ENCODE measurements around the gene LYRM4. TPM values are rescaled to one million over a fixed set of nuclear protein-coding genes. Genes with fewer than 3 reads are reported as not detected.

LYRM4 gene
- total and polyA plus RNA-seq, 9 of the 15 experiments (the other 6 are each of a cell fraction or from before 2014, with no cell fraction given) = 24.2 to 69.4 (median 41.8) TPM

DNA sequence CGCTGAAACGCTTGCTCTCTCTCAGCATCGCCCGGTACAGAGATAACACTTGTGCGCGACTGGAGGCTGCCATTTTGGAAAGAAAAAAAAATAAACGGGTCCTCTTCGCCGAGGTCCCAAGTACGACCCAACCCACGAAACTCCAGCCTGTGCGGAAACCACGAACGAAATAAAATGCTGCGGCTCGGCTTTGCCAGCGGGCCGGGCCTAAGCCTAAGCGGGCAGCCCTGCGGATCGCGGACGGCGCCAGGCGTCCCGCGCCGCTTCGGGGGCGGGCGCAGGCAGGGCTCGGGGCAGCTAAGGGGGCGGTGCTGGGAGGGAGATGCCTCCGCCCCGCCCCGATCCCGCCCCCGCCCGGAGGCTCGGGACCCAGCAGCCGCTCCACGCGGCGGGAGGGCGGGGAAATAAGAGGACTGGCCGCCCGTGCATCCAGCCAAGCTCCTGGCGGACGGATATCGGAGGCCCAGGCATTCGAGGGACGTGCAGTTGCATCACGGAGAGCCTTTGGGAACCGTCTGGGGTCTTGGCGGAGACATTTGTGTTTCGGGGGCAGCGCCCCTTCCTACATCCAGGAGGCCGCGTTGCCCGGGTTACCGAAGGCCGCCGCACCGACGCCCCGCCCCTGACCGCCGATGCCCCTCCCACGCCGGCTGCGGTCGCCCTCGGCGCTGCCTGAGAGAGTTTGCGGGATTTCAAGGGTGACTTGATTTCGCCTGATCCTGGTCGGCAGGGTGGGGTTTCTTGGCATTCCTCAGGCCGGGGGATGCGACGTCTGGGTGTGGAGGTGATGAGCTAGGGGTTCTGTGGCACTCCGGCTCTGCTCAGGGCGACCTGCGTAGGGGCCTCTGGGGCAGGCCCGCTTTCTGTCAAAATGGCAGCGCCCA, at the start of gene LYRM4, which contains the start of gene FARS2 (continued):
- TF ChIP-seq ZNF253 (CRISPR knock-in tag; conservative IDR thresholded peaks at IDR 0.05) = no peak
- TF ChIP-seq SIN3B (IDR thresholded peaks at IDR 0.05; ENCODE audit: low read depth) = peak; percentile 73; the same call in 1 of the 2 replicates
- no peak for TF ChIP-seq BRF1 (IDR thresholded peaks at IDR 0.05; ENCODE audit: borderline replicate concordance, extremely low read depth, insufficient read length)
- TF ChIP-seq ZFPM2 (CRISPR knock-in tag; IDR thresholded peaks at IDR 0.05) = no peak
- 0 out of 2 replicates have a peak, but pooled peaks have one; percentile 60 for TF ChIP-seq FOXO4 (CRISPR knock-in tag; IDR thresholded peaks at IDR 0.05)
- TF ChIP-seq, protein P1, sequence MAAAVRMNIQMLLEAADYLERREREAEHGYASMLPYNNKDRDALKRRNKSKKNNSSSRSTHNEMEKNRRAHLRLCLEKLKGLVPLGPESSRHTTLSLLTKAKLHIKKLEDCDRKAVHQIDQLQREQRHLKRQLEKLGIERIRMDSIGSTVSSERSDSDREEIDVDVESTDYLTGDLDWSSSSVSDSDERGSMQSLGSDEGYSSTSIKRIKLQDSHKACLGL (CRISPR knock-in tag; IDR thresholded peaks at IDR 0.05; ENCODE audit: borderline replicate concordance, poor library complexity, severe bottlenecking) = peak; percentile 95
- no peak for TF ChIP-seq RAD21 (CRISPR knock-in tag; conservative IDR thresholded peaks at IDR 0.05 in 1 of 2, IDR thresholded peaks at IDR 0.05 in 1 of 2)
- TF ChIP-seq, protein P2, sequence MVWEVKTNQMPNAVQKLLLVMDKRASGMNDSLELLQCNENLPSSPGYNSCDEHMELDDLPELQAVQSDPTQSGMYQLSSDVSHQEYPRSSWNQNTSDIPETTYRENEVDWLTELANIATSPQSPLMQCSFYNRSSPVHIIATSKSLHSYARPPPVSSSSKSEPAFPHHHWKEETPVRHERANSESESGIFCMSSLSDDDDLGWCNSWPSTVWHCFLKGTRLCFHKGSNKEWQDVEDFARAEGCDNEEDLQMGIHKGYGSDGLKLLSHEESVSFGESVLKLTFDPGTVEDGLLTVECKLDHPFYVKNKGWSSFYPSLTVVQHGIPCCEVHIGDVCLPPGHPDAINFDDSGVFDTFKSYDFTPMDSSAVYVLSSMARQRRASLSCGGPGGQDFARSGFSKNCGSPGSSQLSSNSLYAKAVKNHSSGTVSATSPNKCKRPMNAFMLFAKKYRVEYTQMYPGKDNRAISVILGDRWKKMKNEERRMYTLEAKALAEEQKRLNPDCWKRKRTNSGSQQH (CRISPR knock-in tag; IDR thresholded peaks at IDR 0.05) = peak; percentile 72; the same call in 1 of the 2 replicates
- peak; percentile 73; the same call in 1 of the 2 replicates for TF ChIP-seq DIDO1 (tag; IDR thresholded peaks at IDR 0.05; ENCODE audit: low read depth)
- no peak for TF ChIP-seq ZNF174 (CRISPR knock-in tag; IDR thresholded peaks at IDR 0.05)
- TF ChIP-seq MTA3 (IDR thresholded peaks at IDR 0.05; ENCODE audit: borderline replicate concordance) = no peak
- TF ChIP-seq MCM5 (IDR thresholded peaks at IDR 0.05; ENCODE audit: low read depth) = no peak
- peak; percentile 20 for TF ChIP-seq MBD2 (IDR thresholded peaks at IDR 0.05; ENCODE audit: borderline replicate concordance, low read depth)
- TF ChIP-seq HNRNPK (IDR thresholded peaks at IDR 0.05; ENCODE audit: low read depth, low read length, poor library complexity, severe bottlenecking) = no peak
- peak; percentile 85 to 88 for TF ChIP-seq NRF1 (conservative IDR thresholded peaks at IDR 0.05 in 1 of 2, IDR thresholded peaks at IDR 0.05 in 1 of 2)
- TF ChIP-seq ZFP1 (CRISPR knock-in tag; IDR thresholded peaks at IDR 0.05) = no peak
- TF ChIP-seq MTA1 (IDR thresholded peaks at IDR 0.05; ENCODE audit: borderline replicate concordance) = peak; percentile 88
- TF ChIP-seq CREM (IDR thresholded peaks at IDR 0.05; ENCODE audit: low read depth) = peak; percentile 55
- TF ChIP-seq FOXA1 (IDR thresholded peaks at IDR 0.05; ENCODE audit: borderline replicate concordance) = no peak
- 0 out of 2 replicates have a peak, but pooled peaks have one; percentile 41 for TF ChIP-seq NBN (IDR thresholded peaks at IDR 0.05; ENCODE audit: low read depth)
- TF ChIP-seq NUFIP1 (IDR thresholded peaks at IDR 0.05; ENCODE audit: partially characterized antibody) = no peak
- TF ChIP-seq ZNF586 (CRISPR knock-in tag; conservative IDR thresholded peaks at IDR 0.05) = no peak
- TF ChIP-seq, protein P3, sequence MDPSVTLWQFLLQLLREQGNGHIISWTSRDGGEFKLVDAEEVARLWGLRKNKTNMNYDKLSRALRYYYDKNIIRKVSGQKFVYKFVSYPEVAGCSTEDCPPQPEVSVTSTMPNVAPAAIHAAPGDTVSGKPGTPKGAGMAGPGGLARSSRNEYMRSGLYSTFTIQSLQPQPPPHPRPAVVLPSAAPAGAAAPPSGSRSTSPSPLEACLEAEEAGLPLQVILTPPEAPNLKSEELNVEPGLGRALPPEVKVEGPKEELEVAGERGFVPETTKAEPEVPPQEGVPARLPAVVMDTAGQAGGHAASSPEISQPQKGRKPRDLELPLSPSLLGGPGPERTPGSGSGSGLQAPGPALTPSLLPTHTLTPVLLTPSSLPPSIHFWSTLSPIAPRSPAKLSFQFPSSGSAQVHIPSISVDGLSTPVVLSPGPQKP (CRISPR knock-in tag; IDR thresholded peaks at IDR 0.05) = no peak
- no peak for TF ChIP-seq ZNF3 (CRISPR knock-in tag; IDR thresholded peaks at IDR 0.05)
- no peak for TF ChIP-seq ZC3H8 (IDR thresholded peaks at IDR 0.05)

Measured in K562 (cell line).